Spinal cord (tissue), 10 donors: ENCODE measurements around the gene RAP1A. TPM values are rescaled to one million over a fixed set of nuclear protein-coding genes. Genes with fewer than 3 reads are reported as not detected.

Experiments used
- DNase-seq, 6 donors: peaks; one replicate each; pipeline versions ENCODE4 v3.0.0 to v3.0.0-alpha.2; 2013 to 2015; ENCODE audit warnings: low spot score in 6 of 6, low read depth in 4 of 6
- H3K27ac ChIP-seq: one replicate; pipeline ENCODE4 v1.5.1; 2013; ENCODE audit warnings: low read depth, low read length, control low read depth
- H3K27me3 ChIP-seq: one replicate; pipeline ENCODE4 v1.6.1; 2013; ENCODE audit warnings: low read length; ENCODE audit not compliant: control insufficient read depth, insufficient read depth
- H3K36me3 ChIP-seq: one replicate; pipeline ENCODE4 v1.6.1; 2013; ENCODE audit warnings: low read length; ENCODE audit not compliant: control insufficient read depth, insufficient read depth
- H3K4me1 ChIP-seq: one replicate; pipeline ENCODE4 v1.6.1; 2013; ENCODE audit warnings: low read length; ENCODE audit not compliant: control insufficient read depth, insufficient read depth
- H3K4me3 ChIP-seq: one replicate; pipeline ENCODE4 v1.5.1; 2013; ENCODE audit warnings: low read depth, low read length, control low read depth
- H3K9me3 ChIP-seq: one replicate; pipeline ENCODE4 v1.6.1; 2013; ENCODE audit warnings: low read length; ENCODE audit not compliant: control insufficient read depth, insufficient read depth
- WGBS: methylation state at CpG from one replicate; pipeline ENCODE4 v1.1.5; 2013; ENCODE audit warnings: missing lambda C conversion rate; ENCODE audit not compliant: insufficient coverage; 5-methylcytosine and 5-hydroxymethylcytosine counted together
- polyA plus RNA-seq, 2 donors: library from polyadenylated mRNA; unstranded; fragments of 120-200 nt; gene quantifications; one replicate each; pipeline ENCODE4 v1.2.1, GENCODE V29; 2013; ENCODE audit not compliant: insufficient read length in 2 of 2
- small RNA-seq: library from RNA; depleted of rRNA; stranded (forward); fragments of <200 nt; gene quantifications from one replicate; pipeline ENCODE3, GENCODE V24; 2014; ENCODE audit warnings: low replicate concordance
- total RNA-seq, 2 donors: library from RNA; depleted of rRNA in 1 of 2; stranded (reverse); fragments of 120-200 nt in 1 of 2; fragments of >200 nt in 1 of 2; gene quantifications; one replicate each; pipeline versions ENCODE4 v1.2.3 to v1.2.4, GENCODE V29; 2013 to 2014
- donor health status: healthy.

Gene RAP1A
- total and polyA plus RNA-seq, 4 donors: 29.3 to 84.4 (median 57.9) TPM

DNA sequence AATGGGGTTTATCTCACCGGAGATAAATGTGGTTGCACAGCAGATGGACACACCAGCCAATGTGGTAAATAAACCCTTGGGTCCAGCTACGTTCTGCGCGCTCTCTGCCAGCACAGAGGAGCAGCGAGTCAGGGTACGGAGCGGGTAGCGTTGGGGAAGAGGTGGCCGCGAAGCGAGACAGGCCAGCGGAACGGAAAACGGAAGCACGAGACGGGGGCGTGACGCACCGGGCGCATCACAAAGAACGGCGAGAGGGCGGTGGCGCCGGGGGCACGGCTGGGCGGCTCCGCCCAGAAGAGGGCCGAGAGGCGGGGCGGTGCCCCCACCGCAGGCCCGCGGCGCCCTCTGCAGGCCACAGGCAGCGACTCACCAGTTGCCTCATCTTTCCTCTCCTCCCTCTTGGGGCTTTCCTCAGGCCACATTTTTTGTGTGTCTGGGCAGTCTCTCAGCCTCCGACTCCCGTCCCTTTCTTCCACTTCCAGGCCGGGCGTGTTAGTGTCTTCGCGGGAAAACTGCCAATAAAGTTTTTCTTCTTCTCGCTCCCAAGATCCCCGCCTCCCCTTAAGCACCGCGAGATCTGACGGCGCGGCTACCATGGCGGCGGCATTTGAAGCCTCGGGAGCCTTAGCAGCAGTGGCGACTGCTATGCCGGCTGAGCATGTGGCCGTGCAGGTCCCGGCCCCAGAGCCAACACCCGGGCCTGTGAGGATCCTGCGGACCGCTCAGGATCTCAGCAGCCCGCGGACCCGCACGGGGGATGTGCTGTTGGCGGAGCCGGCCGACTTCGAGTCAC, 135.9 kb downstream of the RAP1A start, which contains the start of gene DDX20:
Gene DDX20, plus strand, starts transcription at position 571 of the 793 bp plus-strand sequence. Its CDS starts 24 bp downstream, at position 595.
- no peaks in the 10 kb centered on the region for H3K27me3 ChIP-seq
- peak within 1 kb of the TSS; percentile 97 for H3K27ac ChIP-seq
- H3K4me1 ChIP-seq: peaks cover 11% of the 10 kb centered on the region
- peak; percentile 87 to 99 (median 95) for DNase-seq
- H3K36me3 ChIP-seq: no peaks in the 10 kb centered on the region
- WGBS: under 1% methylated on average over 67 of the region's 67 CpGs
- H3K9me3 ChIP-seq: no peaks in the 10 kb centered on the region
- H3K4me3 ChIP-seq: peak within 1 kb of the TSS; percentile 95

DNA sequence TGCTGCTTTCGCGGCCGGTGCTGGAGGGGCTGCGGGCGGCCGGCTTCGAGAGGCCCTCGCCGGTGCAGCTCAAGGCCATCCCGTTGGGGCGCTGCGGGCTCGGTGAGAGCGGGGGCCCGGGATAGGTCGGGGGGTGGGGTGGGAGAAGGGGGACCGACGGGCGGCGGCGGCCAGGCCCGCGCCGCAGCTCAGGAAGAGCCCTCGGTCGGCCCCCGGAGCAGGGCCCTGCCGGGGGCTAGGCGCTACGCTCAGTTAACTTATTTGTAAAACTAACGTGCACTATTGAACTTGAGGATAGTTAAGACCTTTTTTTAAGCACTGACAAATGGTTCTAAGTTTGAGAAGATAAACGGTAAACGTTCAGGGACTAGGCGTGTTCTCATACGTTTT, 136.5 kb downstream of the RAP1A start:
- no peak for DNase-seq
- Histone ChIP-seq H3K27ac (peak overlapping the region; percentile 97), H3K9me3 (no peaks in the 10 kb centered on the region), H3K27me3 (no peaks in the 10 kb centered on the region), H3K36me3 (no peaks in the 10 kb centered on the region), H3K4me3 (peak overlapping the region; percentile 95), H3K4me1 (peaks cover 11% of the 10 kb centered on the region)
- WGBS: under 1% methylated on average over 32 of the region's 35 CpGs

DNA sequence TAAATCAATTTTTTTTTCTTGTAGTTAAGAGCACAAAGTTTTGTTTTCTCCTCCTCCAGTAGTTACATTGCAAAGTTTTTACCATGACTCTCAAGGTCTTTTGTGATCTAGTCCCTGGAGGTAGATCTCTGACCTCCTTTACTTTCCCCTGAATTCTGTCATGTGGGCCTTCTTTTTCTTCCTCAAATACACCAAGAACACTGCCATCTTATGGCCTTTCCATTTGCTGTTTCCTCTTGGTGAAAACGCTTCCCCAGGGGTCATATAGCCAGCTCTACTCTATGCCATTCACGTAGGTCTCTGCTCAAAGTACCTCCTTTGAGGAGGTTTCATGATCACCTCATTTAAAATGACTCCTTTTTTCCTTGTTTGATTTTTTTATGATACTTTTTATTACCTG, 138.8 kb downstream of the RAP1A start:
- peaks cover 11% of the 10 kb centered on the region for H3K4me1 ChIP-seq

DNA sequence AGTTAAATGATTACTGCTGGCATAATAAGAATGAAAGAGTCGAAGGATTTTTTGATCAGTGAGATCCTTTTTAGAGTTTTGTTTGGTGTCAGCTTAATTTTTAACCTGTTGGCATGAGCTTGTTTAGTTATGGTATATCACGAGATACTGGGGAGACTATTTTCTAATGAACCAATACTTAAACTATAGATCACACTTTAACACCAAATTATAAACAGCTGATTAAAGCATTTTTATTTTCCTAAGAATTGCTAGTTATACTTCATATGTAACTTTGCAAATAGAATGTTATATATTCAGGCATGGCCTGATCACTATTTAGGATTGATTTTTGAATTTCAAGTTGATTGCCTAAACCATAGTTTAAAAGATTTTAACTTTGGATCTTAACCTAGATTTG, 142.1 kb downstream of the RAP1A start:
- no peak overlapping the region for H3K27ac ChIP-seq
- H3K36me3 ChIP-seq: peaks cover 17% of the 10 kb centered on the region
- no CpG with 5 or more reads among the region's 2 CpGs for whole genome bisulfite sequencing
- H3K4me3 ChIP-seq: no peak overlapping the region
- no peaks in the 10 kb centered on the region for H3K27me3 ChIP-seq
- peaks cover 3% of the 10 kb centered on the region for H3K4me1 ChIP-seq
- no peak for DNase-seq
- H3K9me3 ChIP-seq: no peaks in the 10 kb centered on the region

More for the DNA sequence above, 138.8 kb downstream of the RAP1A start:
- 30% methylated on average over 1 of the region's 2 CpGs for WGBS
- Histone ChIP-seq H3K9me3 (no peaks in the 10 kb centered on the region), H3K27me3 (no peaks in the 10 kb centered on the region), H3K4me3 (no peak overlapping the region), H3K27ac (no peak overlapping the region), H3K36me3 (peaks cover 4% of the 10 kb centered on the region)
- DNase-seq: no peak

DNA sequence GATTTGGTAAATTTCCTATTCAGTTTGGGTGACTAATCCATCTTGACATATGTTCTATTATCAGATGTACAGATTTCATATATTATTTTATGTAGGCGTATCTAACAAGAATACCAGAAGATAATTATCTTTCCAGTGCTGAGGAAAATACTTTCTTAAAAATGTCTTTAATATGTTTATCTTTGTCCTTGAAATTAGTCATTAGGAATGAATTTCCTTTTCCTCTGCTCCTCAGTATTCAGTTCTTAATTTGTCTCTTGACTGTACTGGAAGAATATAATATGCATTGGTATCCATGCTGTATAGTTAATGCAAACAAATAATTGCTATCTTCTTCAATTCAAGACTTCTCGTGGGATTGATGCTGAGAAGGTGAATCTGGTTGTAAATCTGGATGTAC, 142.7 kb downstream of the RAP1A start:
- Histone ChIP-seq H3K27ac (no peak overlapping the region), H3K4me1 (no peaks in the 10 kb centered on the region), H3K4me3 (no peak overlapping the region), H3K27me3 (no peaks in the 10 kb centered on the region), H3K9me3 (no peaks in the 10 kb centered on the region), H3K36me3 (peaks cover 17% of the 10 kb centered on the region)
- DNase-seq: no peak
- no CpG with 5 or more reads among the region's 2 CpGs for WGBS

Small RNA genes lying within 50 kb of the gene (small RNA-seq; reads per million reads assigned to genes)
- 0.30 reads per million, percentile 28 among the genes with 10 or more reads in this experiment for gene INKA2
- gene RNU6-151P: not detected

Other genes with a start within 250 kb of the RAP1A start
- gene OVGP1, start 192.1 kb upstream of the RAP1A start, total RNA-seq: 1 to 10 TPM; 2.9 to 3.0 TPM
- 1 to 10 TPM; 4.9 to 9.9 TPM for gene OVGP1, start 192.1 kb upstream of the RAP1A start, polyA plus RNA-seq
- 10 to 100 TPM; 20.1 to 27.3 TPM for gene WDR77, start 170.5 kb upstream of the RAP1A start, total RNA-seq
- 10 to 100 TPM; 41.2 to 47.5 TPM for gene WDR77, start 170.5 kb upstream of the RAP1A start, polyA plus RNA-seq
- 100 to 1,000 TPM; 344 to 409 TPM for gene ATP5PB, start 170.3 kb upstream of the RAP1A start, total RNA-seq
- 100 to 1,000 TPM; 333 to 365 TPM for gene ATP5PB, start 170.3 kb upstream of the RAP1A start, polyA plus RNA-seq
- 1 to 10 TPM; 2.9 to 3.7 TPM for gene C1orf162, start 145.8 kb upstream of the RAP1A start, total RNA-seq
- gene C1orf162, start 145.8 kb upstream of the RAP1A start, polyA plus RNA-seq: 1 to 10 TPM; 5.5 to 6.2 TPM
- gene ADORA3, start 116.2 kb upstream of the RAP1A start, total RNA-seq: 10 to 100 TPM in 1 of 2 donors, 1 to 10 TPM in 1; 7.2 to 11.1 TPM
- 10 to 100 TPM; 10.4 to 14.5 TPM for gene ADORA3, start 116.2 kb upstream of the RAP1A start, polyA plus RNA-seq
- 1 to 10 TPM; 2.4 to 9.5 TPM for gene TMIGD3, start 116.2 kb upstream of the RAP1A start, total RNA-seq
- gene TMIGD3, start 116.2 kb upstream of the RAP1A start, polyA plus RNA-seq: 1 to 10 TPM; 5.8 to 6.0 TPM
- 1 to 10 TPM; 5.7 to 6.0 TPM for gene INKA2, start 119.6 kb downstream of the RAP1A start, total RNA-seq
- gene INKA2, start 119.6 kb downstream of the RAP1A start, polyA plus RNA-seq: 10 to 100 TPM; 24.2 to 25.9 TPM
- 10 to 100 TPM; 16.1 to 17.4 TPM for gene DDX20, start 136.1 kb downstream of the RAP1A start, total RNA-seq
- gene DDX20, start 136.1 kb downstream of the RAP1A start, polyA plus RNA-seq: 10 to 100 TPM; 12.6 to 18.5 TPM